Measurements from ENCODE around the gene MBNL2. TPM values are rescaled to one million over a fixed set of nuclear protein-coding genes. Genes with fewer than 3 reads are reported as not detected.

Gene MBNL2
- total RNA-seq, 2 experiments from 2014 or later: 16.8 to 18.8 TPM

GRCh38 chr13:97258801-97259200 lies 36.7 kb downstream of the MBNL2 start:
- H3K4me1 Mint-ChIP-seq (ENCODE audit: low read depth): peaks cover 75% of the 10 kb centered on the region
- peaks cover 10% of the 10 kb centered on the region for H3K36me3 Mint-ChIP-seq (ENCODE audit: low read depth)
- no peak overlapping the region for H3K4me3 Mint-ChIP-seq
- no peaks in the 10 kb centered on the region for H3K9me3 Mint-ChIP-seq
- CTCF ChIA-PET: interaction anchor here (1.1 kb wide), 1 partner anchor 9 kb away, joined by 3 read pairs; no protein-coding TSS in a partner anchor
- DNase-seq: no peak
- intact Hi-C loops (cut with micrococcal nuclease): loop anchor here (1.0 kb wide), 3 partner anchors 32 to 174 kb away; no protein-coding TSS in a partner anchor
- H3K27me3 Mint-ChIP-seq (ENCODE audit: low read depth): no peaks in the 10 kb centered on the region
- no peak overlapping the region for H3K27ac Mint-ChIP-seq

GRCh38 chr13:97259410-97259797 lies 37.3 kb downstream of the MBNL2 start:
- Mint-ChIP-seq H3K4me1 (ENCODE audit: low read depth) (peaks cover 75% of the 10 kb centered on the region), H3K9me3 (no peaks in the 10 kb centered on the region), H3K27me3 (ENCODE audit: low read depth) (no peaks in the 10 kb centered on the region), H3K36me3 (ENCODE audit: low read depth) (peaks cover 10% of the 10 kb centered on the region), H3K4me3 (no peak overlapping the region), H3K27ac (peak overlapping the region; percentile 68)
- CTCF ChIA-PET: interaction anchor here (1.1 kb wide), 1 partner anchor 10 kb away, joined by 3 read pairs; no protein-coding TSS in a partner anchor
- intact Hi-C loops (cut with micrococcal nuclease): no loop called here
- DNase-seq: no peak

GRCh38 chr13:97259798-97260714 lies 37.9 kb downstream of the MBNL2 start:
- H3K4me3 Mint-ChIP-seq: no peak overlapping the region
- H3K27ac Mint-ChIP-seq: peak overlapping the region; percentile 14
- H3K9me3 Mint-ChIP-seq: no peaks in the 10 kb centered on the region
- H3K27me3 Mint-ChIP-seq (ENCODE audit: low read depth): no peaks in the 10 kb centered on the region
- H3K4me1 Mint-ChIP-seq (ENCODE audit: low read depth): peaks cover 74% of the 10 kb centered on the region
- CTCF ChIA-PET: interaction anchor here (1.1 kb wide), 1 partner anchor 10 kb away, joined by 3 read pairs; no protein-coding TSS in a partner anchor
- peaks cover 10% of the 10 kb centered on the region for H3K36me3 Mint-ChIP-seq (ENCODE audit: low read depth)
- intact Hi-C loops (cut with micrococcal nuclease): no loop called here
- DNase-seq: no peak

- intact Hi-C loops (cut with micrococcal nuclease): no loop called here
- CTCF ChIA-PET: no interaction called here
- Mint-ChIP-seq H3K36me3 (ENCODE audit: low read depth) (peaks cover 10% of the 10 kb centered on the region), H3K27ac (no peak overlapping the region), H3K9me3 (no peaks in the 10 kb centered on the region), H3K4me3 (no peak overlapping the region), H3K4me1 (ENCODE audit: low read depth) (peaks cover 62% of the 10 kb centered on the region), H3K27me3 (ENCODE audit: low read depth) (no peaks in the 10 kb centered on the region)
- peak; percentile 38 for DNase-seq
Measured at GRCh38 chr13:97261254-97262005, 39.3 kb downstream of the MBNL2 start.

- H3K27me3 Mint-ChIP-seq (ENCODE audit: low read depth): no peaks in the 10 kb centered on the region
- peak overlapping the region; percentile 15 for H3K27ac Mint-ChIP-seq
- CTCF ChIA-PET: interaction anchor here (0.6 kb wide), 1 partner anchor 36 kb away, joined by 3 read pairs; no protein-coding TSS in a partner anchor
- H3K4me3 Mint-ChIP-seq: no peak overlapping the region
- intact Hi-C loops (cut with micrococcal nuclease): no loop called here
- peaks cover 10% of the 10 kb centered on the region for H3K36me3 Mint-ChIP-seq (ENCODE audit: low read depth)
- H3K9me3 Mint-ChIP-seq: no peaks in the 10 kb centered on the region
- DNase-seq: peak; percentile 14
- H3K4me1 Mint-ChIP-seq (ENCODE audit: low read depth): peaks cover 56% of the 10 kb centered on the region
Measured at GRCh38 chr13:97262058-97262457, 39.9 kb downstream of the MBNL2 start.

GRCh38 chr13:97263160-97263559 lies 41.0 kb downstream of the MBNL2 start:
- Mint-ChIP-seq H3K9me3 (no peaks in the 10 kb centered on the region), H3K4me3 (no peak overlapping the region), H3K36me3 (ENCODE audit: low read depth) (peaks cover 8% of the 10 kb centered on the region), H3K27me3 (ENCODE audit: low read depth) (no peaks in the 10 kb centered on the region), H3K27ac (no peak overlapping the region), H3K4me1 (ENCODE audit: low read depth) (peaks cover 46% of the 10 kb centered on the region)
- CTCF ChIA-PET: no interaction called here
- intact Hi-C loops (cut with micrococcal nuclease): no loop called here
- no peak for DNase-seq

GRCh38 chr13:97264663-97265062 lies 42.5 kb downstream of the MBNL2 start:
- no peaks in the 10 kb centered on the region for H3K27me3 Mint-ChIP-seq (ENCODE audit: low read depth)
- intact Hi-C loops (cut with micrococcal nuclease): no loop called here
- no peaks in the 10 kb centered on the region for H3K9me3 Mint-ChIP-seq
- CTCF ChIA-PET: interaction anchor here (0.7 to 0.9 kb wide), 2 partner anchors 28 to 155 kb away, joined by 3 to 4 read pairs; no protein-coding TSS in a partner anchor
- H3K4me1 Mint-ChIP-seq (ENCODE audit: low read depth): peaks cover 33% of the 10 kb centered on the region
- no peak overlapping the region for H3K4me3 Mint-ChIP-seq
- DNase-seq: no peak
- peaks cover 9% of the 10 kb centered on the region for H3K36me3 Mint-ChIP-seq (ENCODE audit: low read depth)
- no peak overlapping the region for H3K27ac Mint-ChIP-seq

- H3K9me3 Mint-ChIP-seq: no peaks in the 10 kb centered on the region
- no peak overlapping the region for H3K4me3 Mint-ChIP-seq
- CTCF ChIA-PET: interaction anchor here (1.1 kb wide), 1 partner anchor 141 kb away, joined by 3 read pairs; no protein-coding TSS in a partner anchor
- DNase-seq: no peak
- H3K27me3 Mint-ChIP-seq (ENCODE audit: low read depth): no peaks in the 10 kb centered on the region
- no peak overlapping the region for H3K27ac Mint-ChIP-seq
- peaks cover 18% of the 10 kb centered on the region for H3K4me1 Mint-ChIP-seq (ENCODE audit: low read depth)
- H3K36me3 Mint-ChIP-seq (ENCODE audit: low read depth): peaks cover 9% of the 10 kb centered on the region
- intact Hi-C loops (cut with micrococcal nuclease): no loop called here
Measured at GRCh38 chr13:97266332-97266731, 44.2 kb downstream of the MBNL2 start.

- CTCF ChIA-PET: no interaction called here
Measured at GRCh38 chr13:97266772-97267417, 44.8 kb downstream of the MBNL2 start.

GRCh38 chr13:97267418-97268059 lies 45.4 kb downstream of the MBNL2 start:
- Mint-ChIP-seq H3K9me3 (no peaks in the 10 kb centered on the region), H3K4me1 (ENCODE audit: low read depth) (peaks cover 16% of the 10 kb centered on the region), H3K27me3 (ENCODE audit: low read depth) (no peaks in the 10 kb centered on the region), H3K36me3 (ENCODE audit: low read depth) (peaks cover 9% of the 10 kb centered on the region), H3K4me3 (no peak overlapping the region), H3K27ac (no peak overlapping the region)
- CTCF ChIA-PET: no interaction called here
- intact Hi-C loops (cut with micrococcal nuclease): no loop called here
- DNase-seq: no peak

More at GRCh38 chr13:97266772-97267417, 44.8 kb downstream of the MBNL2 start:
- Mint-ChIP-seq H3K4me1 (ENCODE audit: low read depth) (peaks cover 17% of the 10 kb centered on the region), H3K36me3 (ENCODE audit: low read depth) (peaks cover 9% of the 10 kb centered on the region), H3K27me3 (ENCODE audit: low read depth) (no peaks in the 10 kb centered on the region), H3K4me3 (no peak overlapping the region), H3K27ac (no peak overlapping the region), H3K9me3 (no peaks in the 10 kb centered on the region)
- intact Hi-C loops (cut with micrococcal nuclease): no loop called here
- DNase-seq: no peak

GRCh38 chr13:97268772-97269171 lies 46.6 kb downstream of the MBNL2 start:
- H3K4me1 Mint-ChIP-seq (ENCODE audit: low read depth): peaks cover 12% of the 10 kb centered on the region
- CTCF ChIA-PET: no interaction called here
- H3K27ac Mint-ChIP-seq: no peak overlapping the region

More at GRCh38 chr13:97268772-97269171, 46.6 kb downstream of the MBNL2 start:
- peaks cover 5% of the 10 kb centered on the region for H3K36me3 Mint-ChIP-seq (ENCODE audit: low read depth)
- intact Hi-C loops (cut with micrococcal nuclease): no loop called here
- DNase-seq: no peak
- H3K9me3 Mint-ChIP-seq: no peaks in the 10 kb centered on the region
- H3K4me3 Mint-ChIP-seq: no peak overlapping the region
- H3K27me3 Mint-ChIP-seq (ENCODE audit: low read depth): no peaks in the 10 kb centered on the region
